ENCODE measurements around the gene DNAJC18.

- no peak for TF ChIP-seq CTCF (IDR thresholded peaks at IDR 0.05)
- no peak for TF ChIP-seq POLR2A (IDR thresholded peaks at IDR 0.05)
These were observed 42.6 kb downstream of the DNAJC18 start for GRCh38 chr5:139396691-139397090.

Data from tibial nerve (tissue), 3 donors.